NCI-H1694 (cell line): Measurements from ENCODE around the gene CFAP54.

Source experiments
- DNase-seq: peaks from one replicate; lab custom pipeline; 2025; lab: John Stamatoyannopoulos, UW

Gene CFAP54

DNA sequence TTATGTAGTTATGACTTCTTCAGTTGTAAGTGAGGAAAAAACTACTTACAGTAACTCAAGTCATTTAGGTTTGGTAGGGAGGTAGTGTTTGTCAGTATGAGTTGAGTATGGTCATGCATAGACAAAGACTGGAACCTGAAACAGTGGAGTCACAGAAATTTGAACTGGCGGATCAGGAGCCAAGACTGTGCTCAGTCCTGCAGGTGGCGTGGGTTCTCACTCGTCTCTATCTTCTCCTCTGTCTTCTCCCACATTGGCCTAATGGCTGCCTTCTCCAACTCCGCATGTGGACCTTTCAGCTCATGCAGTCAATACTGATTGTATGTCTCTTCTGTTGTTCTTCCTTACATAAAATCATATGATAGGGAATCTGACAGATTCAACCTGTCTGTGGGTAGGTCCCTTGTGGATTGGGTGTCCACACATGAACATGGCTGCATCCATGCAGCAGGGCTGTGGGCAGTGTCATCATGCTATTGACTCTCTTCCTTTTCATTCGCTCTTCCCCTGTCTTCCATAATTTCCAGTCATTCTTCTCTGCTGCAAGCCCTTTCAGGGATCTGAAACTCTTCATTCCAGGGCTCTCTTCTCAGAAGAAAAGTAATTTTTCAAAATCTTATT, 338.9 kb downstream of the CFAP54 start:
- DNase-seq: no peak

DNA sequence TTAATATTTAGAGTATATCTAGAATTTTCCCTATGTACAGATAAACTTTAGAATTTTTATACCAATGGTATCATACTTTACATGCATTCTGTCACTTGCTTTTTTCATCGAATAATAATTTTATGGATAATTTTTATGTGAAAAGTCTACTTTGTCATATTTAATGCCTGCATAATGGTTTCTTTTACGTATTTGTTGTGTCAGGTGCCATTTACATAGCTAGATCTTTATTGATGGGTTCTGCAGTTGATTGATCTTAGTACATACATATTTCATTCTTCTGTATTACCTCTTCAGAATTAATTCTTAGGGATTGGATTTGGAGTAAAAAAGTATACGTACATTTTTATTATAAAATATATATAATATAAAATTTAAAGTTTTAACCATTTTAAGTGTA, 340.0 kb downstream of the CFAP54 start:
- no peak for DNase-seq

DNA sequence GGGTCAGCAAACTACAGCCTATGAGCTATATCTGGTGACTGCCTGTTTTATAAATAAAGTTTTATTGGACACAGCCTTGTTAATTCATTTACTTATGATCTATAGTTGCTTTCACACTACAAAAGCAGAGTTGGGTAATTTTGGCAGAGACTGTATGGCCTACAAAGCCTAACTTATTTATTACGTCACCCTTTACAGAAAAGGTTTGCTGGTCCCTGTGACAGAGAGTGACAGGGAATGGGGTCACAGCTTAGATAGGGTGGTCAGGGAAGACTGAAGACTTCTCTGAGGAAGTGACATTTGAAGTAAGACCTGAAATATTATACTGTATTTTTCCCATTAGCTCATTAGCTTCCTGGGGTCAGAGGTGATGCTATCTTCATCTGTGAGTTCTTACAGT, 342.0 kb downstream of the CFAP54 start:
- DNase-seq: no peak

DNA sequence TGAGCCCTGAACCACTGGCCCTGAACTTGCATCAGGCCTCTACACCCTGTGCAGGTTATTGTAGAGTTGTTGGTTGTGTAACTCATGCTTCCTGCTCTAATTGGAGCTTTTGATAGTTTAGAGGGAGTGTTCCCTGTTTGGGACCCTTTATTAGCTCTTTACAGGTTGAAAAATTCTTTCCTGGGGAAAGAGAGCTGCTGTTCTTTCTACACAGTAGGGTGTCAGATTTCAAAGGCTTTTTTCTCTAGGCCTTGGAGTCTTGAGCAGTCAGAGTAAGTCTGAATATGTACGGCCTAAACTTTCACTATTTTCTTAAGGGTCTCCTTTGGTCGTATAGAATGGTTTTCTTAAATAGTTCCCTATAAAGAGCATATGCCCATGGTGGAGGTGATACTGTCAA, 356.9 kb downstream of the CFAP54 start:
- no peak for DNase-seq

DNA sequence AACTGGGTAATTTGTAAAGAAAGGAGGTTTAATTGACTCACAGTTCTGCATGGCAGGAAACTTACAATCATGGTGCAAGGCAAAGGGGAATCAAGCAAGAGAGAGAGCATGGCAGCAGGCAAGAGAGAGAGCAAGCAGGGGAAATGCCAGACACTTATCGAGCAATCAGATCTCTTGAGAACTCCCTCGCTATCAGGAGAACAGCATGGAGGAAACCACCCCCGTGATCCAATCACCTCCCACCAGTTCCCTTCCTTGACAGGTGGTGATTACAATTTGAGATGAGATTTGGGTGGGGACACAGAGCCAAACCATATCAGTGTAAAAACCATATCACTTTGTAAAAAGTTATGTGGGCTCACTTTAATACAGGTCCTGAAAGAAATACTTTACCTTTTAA, 361.3 kb downstream of the CFAP54 start:
- no peak for DNase-seq

DNA sequence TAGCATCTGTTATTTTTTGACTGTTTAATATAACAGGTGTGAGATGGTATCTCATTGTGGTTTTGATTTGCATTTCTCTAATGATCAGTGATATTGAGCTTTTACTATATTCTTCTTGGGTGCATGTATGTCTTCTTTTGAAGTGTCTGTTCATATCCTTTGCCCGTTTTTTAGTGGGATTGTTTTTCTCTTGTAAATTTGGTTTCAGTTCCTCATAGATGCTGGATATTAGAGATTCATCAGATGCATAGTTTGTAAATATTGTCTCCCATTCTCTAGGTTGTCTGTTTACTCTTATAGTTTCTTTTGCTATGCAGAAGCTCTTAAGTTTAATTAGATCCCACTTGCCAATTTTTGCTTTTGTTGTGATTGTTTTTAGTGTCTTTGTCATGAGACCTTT, 368.8 kb downstream of the CFAP54 start:
- no peak for DNase-seq

DNA sequence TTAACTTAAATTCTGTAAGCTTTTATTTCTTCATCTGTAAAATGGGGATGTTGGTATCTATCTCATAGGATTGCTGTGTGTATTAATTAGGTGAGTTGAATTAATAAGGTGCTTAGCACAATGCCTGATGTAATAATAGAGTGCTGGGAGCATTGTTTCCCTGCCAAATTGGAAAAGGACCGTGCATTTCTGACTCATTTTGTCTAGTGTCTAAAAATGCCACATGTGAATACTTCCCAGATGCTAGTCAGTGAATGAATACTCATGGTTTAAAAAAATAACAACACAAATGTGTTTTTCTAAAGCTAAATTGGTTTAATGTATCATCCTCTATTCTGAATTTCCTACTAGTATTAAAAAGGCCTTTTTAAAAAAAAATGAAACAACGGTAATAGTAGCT, 372.3 kb downstream of the CFAP54 start:
- no peak for DNase-seq

DNA sequence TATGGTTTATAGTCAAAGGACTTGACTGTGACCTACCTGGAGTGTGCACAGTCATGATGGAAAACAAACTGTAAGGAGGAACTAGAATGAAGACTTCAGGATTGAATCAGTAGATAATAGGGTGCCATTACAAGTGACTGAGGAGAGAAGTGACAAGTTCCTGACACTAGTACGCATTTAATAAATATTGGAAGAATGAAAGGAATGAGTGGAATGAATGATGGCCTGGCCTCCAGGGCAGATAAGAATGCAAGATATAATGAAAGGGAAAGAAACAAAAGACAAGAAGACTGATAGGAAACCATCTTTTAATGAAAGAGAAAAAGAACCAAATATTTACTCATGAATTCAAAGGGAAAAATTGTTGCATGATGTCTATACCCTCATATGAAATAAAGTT, 372.9 kb downstream of the CFAP54 start:
- DNase-seq: no peak

DNA sequence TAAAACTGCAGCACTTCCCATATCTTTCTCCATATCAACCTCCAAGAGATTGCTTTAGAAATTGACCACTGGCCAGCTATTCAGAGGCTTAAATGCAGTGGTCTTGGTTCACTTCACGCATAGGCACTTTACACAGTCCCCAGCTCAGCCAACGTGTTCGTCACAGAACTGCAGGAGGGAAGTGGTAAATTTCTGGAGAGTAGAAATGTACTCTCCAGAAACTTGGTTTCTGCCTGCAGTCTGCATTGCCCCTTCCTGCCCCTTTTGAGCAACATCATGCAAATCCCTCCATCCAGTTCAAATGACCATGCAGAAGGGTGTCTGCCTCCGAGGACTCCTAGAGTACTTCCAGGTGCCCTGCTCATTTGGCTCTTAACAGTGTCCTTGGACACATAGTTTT, 375.0 kb downstream of the CFAP54 start:
- DNase-seq: no peak

DNA sequence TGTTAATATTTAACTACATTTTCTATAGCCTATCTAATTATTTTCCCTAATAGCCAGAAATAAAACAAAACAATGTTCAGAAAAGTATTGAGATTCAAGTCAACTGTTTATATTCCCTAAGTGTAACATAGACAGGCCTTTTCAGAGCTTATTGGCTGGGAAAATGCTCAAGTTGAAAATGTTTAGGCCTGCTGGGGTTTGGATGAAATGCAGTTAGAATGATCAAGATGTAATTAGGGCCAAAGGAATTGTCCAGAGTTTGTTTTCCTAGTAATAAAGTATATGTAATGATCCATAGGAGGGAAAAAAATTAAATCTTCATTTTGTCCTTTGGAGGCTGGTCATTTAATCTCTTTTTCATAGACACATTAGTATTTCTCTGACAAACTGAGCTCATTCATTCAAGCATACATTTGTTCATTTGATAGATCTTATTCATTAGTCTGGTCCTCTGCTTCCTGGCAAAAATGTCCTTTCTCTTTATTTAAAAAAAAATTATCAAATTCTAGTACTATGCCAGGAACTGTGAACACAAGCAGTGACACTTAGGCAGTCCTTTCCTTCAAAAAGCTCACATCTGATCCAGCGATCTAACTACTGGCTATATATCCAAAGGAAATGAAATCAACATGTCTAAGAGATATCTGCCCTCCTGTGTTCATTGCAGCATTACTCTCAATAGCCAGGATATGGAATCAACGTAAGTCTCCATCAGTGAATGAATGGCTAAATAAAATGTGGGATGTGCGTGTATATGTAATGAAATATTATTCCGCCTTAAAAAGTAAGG, 377.6 kb downstream of the CFAP54 start:
- no peak for DNase-seq

DNA sequence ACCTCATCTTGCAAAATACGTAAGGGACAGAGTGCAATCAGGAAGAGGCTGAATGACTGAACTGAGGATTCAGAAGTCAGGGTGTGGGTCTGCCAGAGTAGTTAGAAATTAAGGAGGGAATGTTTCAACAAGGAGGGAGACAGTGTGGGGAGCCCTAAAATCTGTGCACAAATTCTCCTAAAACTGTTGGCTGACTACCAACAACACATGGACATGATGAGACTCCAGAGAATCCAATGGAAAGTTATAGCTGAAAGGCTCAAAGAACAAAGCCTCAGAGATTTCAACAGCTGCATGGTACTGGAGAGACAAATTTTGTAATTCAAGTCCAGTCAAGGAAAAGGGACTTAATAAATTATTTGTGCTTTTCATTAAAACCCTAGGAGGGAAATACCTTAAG, 381.6 kb downstream of the CFAP54 start:
- DNase-seq: no peak

DNA sequence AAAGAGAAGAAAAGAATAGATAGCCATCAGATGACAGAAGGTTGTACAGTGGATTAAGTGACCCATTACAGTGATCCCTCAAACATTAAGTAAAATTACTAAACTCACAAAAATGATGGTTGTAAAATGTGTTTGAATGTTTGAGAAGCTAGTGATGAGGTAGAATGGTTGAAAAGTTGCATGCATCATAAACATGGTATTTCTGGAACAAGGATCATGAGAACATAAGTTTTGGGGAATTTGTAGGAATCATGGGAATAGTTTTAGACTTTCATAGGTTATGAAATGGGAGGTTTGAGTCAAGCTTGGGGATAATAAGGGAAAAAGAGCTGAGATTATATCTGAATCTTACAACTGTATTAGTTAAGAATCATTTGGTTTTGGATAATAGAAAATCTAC, 383.6 kb downstream of the CFAP54 start:
- DNase-seq: no peak

DNA sequence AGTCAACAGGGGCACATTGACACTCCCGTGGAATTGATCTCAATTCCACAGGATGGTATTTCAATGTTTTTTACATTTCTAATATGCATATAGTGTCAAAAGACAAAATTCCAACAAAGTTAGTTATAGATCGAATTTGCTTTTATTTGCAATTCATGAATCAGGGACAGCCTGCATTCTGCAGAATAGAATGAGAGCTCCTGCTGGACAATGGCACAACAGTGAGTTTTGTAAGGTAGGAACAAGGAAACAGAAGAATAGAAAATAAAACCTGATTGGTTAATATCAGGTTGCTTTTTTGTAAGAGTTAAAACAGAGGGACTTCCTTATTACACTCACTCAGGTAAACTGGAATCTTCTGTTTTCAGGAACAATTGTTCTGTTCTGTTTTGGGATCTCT, 384.8 kb downstream of the CFAP54 start:
- no peak for DNase-seq

DNA sequence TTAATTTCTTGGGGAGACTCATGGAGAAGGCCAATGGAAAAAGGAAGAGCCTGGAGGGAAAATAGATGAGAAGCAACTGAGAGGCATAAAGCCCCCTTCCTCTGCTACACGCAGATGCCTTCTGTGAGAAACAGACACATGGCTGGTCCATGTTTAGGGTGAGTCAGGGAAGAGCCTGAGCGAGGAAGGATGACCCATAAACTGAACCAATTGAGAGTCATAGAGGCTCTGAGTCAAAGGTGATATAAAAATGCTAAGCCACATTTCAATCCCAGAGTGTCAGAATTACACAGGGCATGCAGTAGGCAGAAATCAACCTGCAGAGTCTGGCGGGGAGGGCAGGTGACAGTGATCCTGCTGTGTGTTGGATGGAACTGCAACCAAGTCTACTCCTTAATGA, 387.6 kb downstream of the CFAP54 start:
- DNase-seq: no peak

DNA sequence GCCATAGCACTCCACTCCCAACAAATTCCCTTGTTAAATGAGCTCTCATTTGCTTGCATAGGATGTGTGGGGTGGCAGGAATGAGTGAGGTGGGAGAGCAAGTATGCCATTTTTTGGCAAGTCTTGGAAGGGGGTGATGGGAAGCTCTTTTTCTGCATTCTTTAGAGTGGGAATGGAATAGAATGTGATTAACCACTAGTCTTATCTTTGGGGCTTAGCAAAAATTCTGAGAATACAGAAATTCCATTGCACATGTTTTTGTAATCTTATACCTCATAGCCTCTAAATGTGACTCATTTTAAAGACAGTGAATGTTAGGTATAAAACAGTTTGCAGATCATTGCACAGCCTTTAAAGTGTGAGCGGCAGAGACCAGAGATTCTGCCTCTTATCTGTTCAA, 389.3 kb downstream of the CFAP54 start:
- DNase-seq: no peak

DNA sequence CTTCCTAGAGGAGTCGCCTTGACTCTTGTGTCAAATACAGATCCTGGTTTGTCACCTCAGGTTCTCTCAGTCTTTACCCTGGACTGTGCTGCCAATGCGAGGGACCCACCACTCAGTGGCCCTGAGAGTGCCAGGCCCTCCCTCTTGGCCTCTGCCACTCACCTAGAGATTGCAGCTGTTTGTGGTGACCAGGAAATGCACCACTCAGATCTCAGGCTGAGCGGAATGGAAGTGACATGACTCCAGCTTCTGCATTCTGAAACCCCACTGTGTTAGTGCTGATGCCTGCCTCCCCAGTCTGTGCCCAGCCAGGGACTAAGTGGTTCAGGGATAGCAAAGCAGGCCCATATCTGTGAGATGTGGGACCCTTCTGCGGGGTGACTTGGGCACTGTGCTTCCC, 389.9 kb downstream of the CFAP54 start:
- no peak for DNase-seq

DNA sequence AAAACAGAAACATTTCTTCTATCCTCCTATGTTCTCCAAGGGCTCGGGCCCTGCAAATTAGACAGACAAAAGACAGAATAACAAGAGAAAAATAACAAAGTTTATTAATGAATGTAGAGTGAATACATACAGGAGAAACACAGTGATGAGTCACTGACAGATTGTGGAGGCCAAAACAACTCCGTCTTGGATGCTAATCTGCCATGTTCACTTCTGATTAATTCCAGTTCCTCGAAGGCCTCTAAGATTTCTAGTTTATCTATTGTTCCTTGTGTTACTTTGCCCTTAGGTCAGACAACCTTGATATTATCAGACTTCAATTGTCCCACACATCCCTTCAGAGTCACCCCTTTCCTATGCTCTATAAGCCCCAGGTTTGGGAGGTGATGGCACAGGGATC, 390.8 kb downstream of the CFAP54 start:
- DNase-seq: no peak

DNA sequence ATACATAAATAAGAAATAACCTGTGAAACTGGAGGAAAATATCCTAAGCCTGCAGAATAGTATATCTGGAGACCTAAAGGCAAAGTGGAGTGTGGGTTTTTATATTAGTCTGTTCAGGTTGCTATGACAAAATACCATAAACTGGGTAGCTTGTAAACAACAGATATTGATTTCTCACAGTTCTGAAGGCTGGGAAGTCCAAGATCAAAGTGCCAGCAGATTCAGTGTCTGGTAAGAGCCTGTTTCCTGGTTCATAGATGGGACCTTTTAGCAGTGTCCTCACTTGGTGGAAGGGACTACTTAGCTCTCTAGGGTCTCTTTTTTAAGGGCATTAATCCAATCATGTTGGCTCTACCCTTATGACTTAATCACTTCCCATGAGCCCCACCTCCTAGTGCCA, 392.2 kb downstream of the CFAP54 start:
- no peak for DNase-seq

DNA sequence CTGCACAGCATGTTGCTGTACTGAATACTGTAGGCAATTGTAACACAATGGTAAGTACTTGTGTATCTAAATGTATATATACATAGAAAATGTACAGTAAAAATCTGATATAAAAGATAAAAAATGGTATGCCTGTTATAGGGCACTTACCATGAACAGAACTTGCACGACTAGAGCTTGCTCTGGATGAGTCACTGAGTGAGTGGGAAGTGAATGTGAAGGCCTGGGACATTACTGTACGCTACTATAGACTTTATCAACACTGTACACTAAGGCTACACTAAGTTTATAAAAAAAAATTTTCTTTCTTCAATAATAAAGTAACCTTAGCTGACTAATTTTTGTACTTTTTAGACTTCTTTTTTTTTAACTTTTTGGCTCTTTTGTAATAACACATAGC, 393.5 kb downstream of the CFAP54 start:
- no peak for DNase-seq

DNA sequence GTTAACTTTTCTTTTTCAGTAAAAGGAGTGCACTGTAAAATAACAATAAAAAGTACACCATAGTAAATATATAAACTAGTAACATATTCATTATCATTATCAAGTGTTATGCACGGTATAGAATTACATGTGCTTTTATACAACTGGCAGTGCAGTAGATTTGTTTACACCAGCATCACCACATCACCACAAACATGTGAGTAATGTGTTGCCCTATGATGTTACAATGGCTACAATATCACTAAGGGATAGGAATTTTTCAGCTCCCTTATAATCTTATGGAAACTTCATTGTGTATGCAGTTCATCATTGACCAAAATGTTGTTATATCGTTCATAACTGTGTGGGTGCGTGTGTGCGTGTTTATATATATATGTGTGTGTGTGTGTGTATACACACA, 394.2 kb downstream of the CFAP54 start:
- DNase-seq: no peak

DNA sequence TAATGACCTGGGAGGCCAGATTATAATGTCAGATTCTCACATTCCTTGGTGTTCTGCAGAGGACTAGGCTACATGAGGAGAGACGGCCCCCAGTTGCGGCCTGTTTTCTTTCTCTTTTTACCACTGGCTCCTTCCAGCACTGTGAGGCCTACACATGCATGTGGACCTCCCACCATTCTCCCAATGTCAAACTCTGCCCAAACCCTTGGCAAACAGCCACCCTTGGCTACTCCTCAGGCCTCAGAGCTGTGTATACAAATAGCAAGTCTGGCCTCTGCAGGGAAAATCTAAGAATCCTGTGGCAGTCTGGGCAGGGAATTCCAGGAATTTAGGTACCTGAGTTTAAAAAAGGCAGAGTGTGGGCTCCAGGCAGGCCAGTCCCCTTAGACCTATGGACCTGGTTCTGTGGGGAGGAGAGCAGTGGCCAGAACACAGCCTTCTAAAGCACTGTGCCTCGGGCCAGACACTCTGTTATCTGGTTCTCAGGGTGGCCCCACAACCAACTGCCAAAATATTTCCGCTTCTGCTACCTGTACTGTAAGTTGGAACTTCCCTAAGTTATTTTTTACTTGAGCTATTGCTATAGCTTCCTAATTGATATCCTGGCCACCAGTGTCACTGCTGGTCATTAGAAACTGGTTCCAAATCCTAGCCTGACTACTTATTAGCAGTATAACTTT, 397.8 kb downstream of the CFAP54 start:
- no peak for DNase-seq

DNA sequence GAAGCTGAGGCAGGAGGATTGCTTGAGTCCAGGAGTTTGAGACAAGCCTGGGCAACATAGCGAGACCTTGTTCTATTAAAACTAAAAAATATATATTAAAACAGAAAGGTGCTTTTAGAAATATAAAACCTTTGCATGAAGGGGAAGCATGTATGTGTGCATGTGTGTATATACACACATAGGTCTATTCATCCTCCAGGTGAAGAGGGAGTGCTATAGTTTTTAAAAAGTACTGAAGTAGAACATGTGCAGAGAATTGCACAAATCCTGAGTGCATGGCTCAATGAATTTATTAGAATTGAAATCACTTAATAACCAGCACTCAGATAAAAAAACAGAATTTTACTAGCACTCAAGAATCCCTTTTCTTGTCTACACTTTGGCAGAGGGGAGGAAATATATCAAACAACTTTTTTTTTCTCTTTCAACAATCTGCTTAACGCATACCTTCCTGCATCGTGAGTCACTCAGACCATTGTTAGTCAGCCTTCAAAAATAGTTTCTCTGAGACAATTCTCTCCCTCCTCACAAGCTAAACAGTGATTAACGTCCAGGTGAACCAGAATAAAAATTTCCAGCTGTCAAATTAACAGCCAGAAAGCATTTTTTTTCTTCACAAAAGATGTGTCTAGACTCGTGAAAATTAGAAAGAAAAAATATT, 400.0 kb downstream of the CFAP54 start:
- DNase-seq: no peak

DNA sequence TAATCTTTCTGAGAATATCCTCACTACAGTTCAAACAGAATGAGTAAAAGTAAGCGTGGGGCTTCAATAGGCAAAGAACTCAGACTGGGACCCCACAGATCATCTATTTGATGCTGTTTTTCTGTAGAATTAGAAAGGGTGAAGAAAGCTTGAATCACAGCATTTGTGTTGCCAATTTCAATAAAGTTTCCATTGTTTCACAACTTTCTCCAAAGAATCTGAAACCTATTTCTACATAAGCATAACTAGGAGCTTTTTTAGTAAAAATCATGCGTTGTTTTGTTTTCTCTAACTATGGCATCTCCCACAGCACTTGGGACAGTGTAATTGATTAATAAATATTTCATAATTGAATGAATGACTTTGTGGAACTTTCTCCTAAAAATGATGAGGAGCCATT, 401.0 kb downstream of the CFAP54 start:
- no peak for DNase-seq
